ENCODE data around the gene PRKX. TPM values are rescaled to one million over a fixed set of nuclear protein-coding genes. Genes with fewer than 3 reads are reported as not detected.
"Not testable (repeated sequence)": the region's sequence is repeated elsewhere in the genome, so short reads cannot be mapped to it uniquely, and the experiment has no call there.

The PRKX gene
- total and polyA plus RNA-seq, 2 of the 4 experiments (the other 2 are of a cell fraction), result 7.2 to 14.9 TPM

DNA sequence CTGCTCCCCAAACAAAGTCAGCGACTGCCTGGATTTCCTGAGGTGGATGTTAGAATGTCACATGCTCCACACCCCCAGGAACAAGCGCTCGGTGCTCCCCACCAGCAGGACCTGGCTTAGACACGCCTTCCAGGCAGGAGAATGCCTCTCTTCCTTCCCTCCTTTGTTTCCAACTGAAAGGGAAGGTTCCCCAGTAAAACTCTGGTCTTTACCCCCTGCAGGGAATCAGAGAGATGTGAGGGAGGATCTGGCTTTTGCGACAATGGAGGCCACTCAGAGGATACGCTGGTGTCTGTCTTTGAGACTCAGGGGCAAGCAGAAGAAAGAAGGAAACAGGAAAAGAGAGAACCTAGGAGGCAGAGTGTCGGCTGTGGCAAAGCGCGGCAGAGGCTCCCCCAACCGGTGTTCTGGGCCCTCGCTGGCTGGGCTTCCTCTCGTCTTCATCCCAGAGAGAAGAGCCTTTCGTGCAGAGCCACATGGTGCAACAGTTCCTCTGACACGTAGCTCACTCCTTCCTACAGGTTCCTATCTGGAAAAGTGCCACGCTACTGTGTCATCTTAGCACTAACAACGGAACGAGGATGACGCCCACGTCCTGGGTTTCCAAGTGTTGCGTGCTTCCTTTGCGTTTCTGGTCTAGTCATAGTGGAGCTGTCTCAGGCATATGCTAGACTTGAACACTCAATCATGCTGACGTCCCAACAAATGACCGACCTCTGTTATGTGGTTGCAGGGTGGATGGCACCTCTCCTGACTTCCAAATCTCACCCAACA, 73.4 kb downstream of the PRKX start:
- H3K9me1 ChIP-seq (ENCODE audit: insufficient read depth, low read length); H3K4me1 ChIP-seq (ENCODE audit: control insufficient read depth, insufficient read depth, low read length); H2AFZ ChIP-seq (replicated peaks; ENCODE audit: low read length, poor library complexity); POLR2A ChIA-PET (ENCODE audit: unreplicated experiment); H4K5ac ChIP-seq (ENCODE audit: low read depth, low read length); H3K4ac ChIP-seq (ENCODE audit: low read depth, low read length); H2BK20ac ChIP-seq (ENCODE audit: low read depth, low read length); H3K79me1 ChIP-seq (ENCODE audit: low read depth in 1 of 2, low read length in 2 of 2); H2BK120ac ChIP-seq (ENCODE audit: low read depth, low read length); H3K27ac ChIP-seq (ENCODE audit: insufficient read depth, low read length); H4K91ac ChIP-seq (ENCODE audit: insufficient read depth, low read depth, low read length); H4K20me1 ChIP-seq (ENCODE audit: insufficient read depth, low read length); H2AK9ac ChIP-seq (replicated peaks; ENCODE audit: low read depth, low read length, poor library complexity); dilution Hi-C loops (cut with HindIII; ENCODE audit: low sequenced_read_pairs, unreplicated experiment); H3K4me2 ChIP-seq (ENCODE audit: low read depth, low read length); H2BK15ac ChIP-seq (ENCODE audit: low read depth, low read length); H3K9me3 ChIP-seq (ENCODE audit: control insufficient read depth, insufficient read depth, low read length); H3K36me3 ChIP-seq (ENCODE audit: control insufficient read depth, insufficient read depth, low read length); H3K14ac ChIP-seq (replicated peaks; ENCODE audit: low read depth, low read length); ATAC-seq (ENCODE audit: low read depth); H3K23ac ChIP-seq (ENCODE audit: low read depth, low read length); H2BK5ac ChIP-seq (ENCODE audit: low read depth, low read length, poor library complexity, severe bottlenecking); CTCF ChIA-PET; H3K56ac ChIP-seq (ENCODE audit: extremely low read depth, insufficient read depth, low read length); DNase-seq; H4K8ac ChIP-seq (ENCODE audit: low read depth in 2 of 2, low read length in 2 of 2); BruUV-seq (replicated peaks); H3K18ac ChIP-seq (ENCODE audit: low read depth, low read length); H2AK5ac ChIP-seq (ENCODE audit: low read depth, low read length); H3K27me3 ChIP-seq (ENCODE audit: control insufficient read depth, insufficient read depth, low read length); H3K4me3 ChIP-seq (ENCODE audit: insufficient read depth, low read depth, low read length); H3K9ac ChIP-seq (ENCODE audit: low read depth, low read length): not testable (repeated sequence)
- 76% methylated on average over 4 of the region's 23 CpGs; no CpG with 5 or more reads in 1 of the 2 experiments for WGBS, 2 experiments (ENCODE audit: extremely low coverage in 2 of 2, insufficient read length in 1 of 2)
- in situ Hi-C loops (cut with MboI; ENCODE audit: low sequenced_read_pairs), result loop anchor here (25.0 kb wide), 2 partner anchors 528 to 753 kb away; no protein-coding TSS in a partner anchor
- intact Hi-C loops (cut with micrococcal nuclease), result loop anchor here (5.0 to 10.0 kb wide), 2 partner anchors 295 to 608 kb away; partner anchors contain the start of gene MXRA5
